ENCODE results near the gene PLEKHA7.
"Not testable (repeated sequence)": the region's sequence is repeated elsewhere in the genome, so short reads cannot be mapped to it uniquely, and the experiment has no call there.

PLEKHA7 gene

GRCh38 chr11:16966930-16967671, 47.1 kb downstream of the PLEKHA7 start:
- TF ChIP-seq CTCF (conservative IDR thresholded peaks at IDR 0.05; ENCODE audit: low read depth, low read length), result no peak
- H3K4me3 ChIP-seq (ENCODE audit: low read depth, low read length), result no peak overlapping the region
- no peak for DNase-seq (ENCODE audit: low read depth)

- TF ChIP-seq CTCF (conservative IDR thresholded peaks at IDR 0.05; ENCODE audit: low read depth, low read length), result no peak
- DNase-seq (ENCODE audit: low read depth), result no peak
- no peak overlapping the region for H3K4me3 ChIP-seq (ENCODE audit: low read depth, low read length)
Measured at GRCh38 chr11:16964501-16964900, 49.7 kb downstream of the PLEKHA7 start.

GRCh38 chr11:16963316-16963876, 50.8 kb downstream of the PLEKHA7 start:
- no peak for TF ChIP-seq CTCF (conservative IDR thresholded peaks at IDR 0.05; ENCODE audit: low read depth, low read length)
- no peak overlapping the region for H3K4me3 ChIP-seq (ENCODE audit: low read depth, low read length)
- no peak for DNase-seq (ENCODE audit: low read depth)

- DNase-seq (ENCODE audit: low read depth); H3K4me3 ChIP-seq (ENCODE audit: low read depth, low read length): not testable (repeated sequence)
Measured at GRCh38 chr11:16962589-16962988, 51.6 kb downstream of the PLEKHA7 start.

GRCh38 chr11:16962146-16962545, 52.1 kb downstream of the PLEKHA7 start:
- no peak overlapping the region for H3K4me3 ChIP-seq (ENCODE audit: low read depth, low read length)
- no peak for DNase-seq (ENCODE audit: low read depth)
- no peak for TF ChIP-seq CTCF (conservative IDR thresholded peaks at IDR 0.05; ENCODE audit: low read depth, low read length)

- no peak for DNase-seq (ENCODE audit: low read depth)
- TF ChIP-seq CTCF (conservative IDR thresholded peaks at IDR 0.05; ENCODE audit: low read depth, low read length), result no peak
Measured at GRCh38 chr11:16960250-16960649, 54.0 kb downstream of the PLEKHA7 start.

GRCh38 chr11:16959602-16960001, 54.6 kb downstream of the PLEKHA7 start:
- TF ChIP-seq CTCF (conservative IDR thresholded peaks at IDR 0.05; ENCODE audit: low read depth, low read length), result no peak
- DNase-seq (ENCODE audit: low read depth), result no peak
- no peak overlapping the region for H3K4me3 ChIP-seq (ENCODE audit: low read depth, low read length)

More at GRCh38 chr11:16960250-16960649, 54.0 kb downstream of the PLEKHA7 start:
- H3K4me3 ChIP-seq (ENCODE audit: low read depth, low read length), result no peak overlapping the region
